NCI-H524 treated with DMSO at 0.1 percent for 48 hours (cell line): ENCODE results near the gene TMIGD2.
"Not testable (repeated sequence)": the region's sequence is repeated elsewhere in the genome, so short reads cannot be mapped to it uniquely, and the experiment has no call there.

ENCODE experiments used
- DNase-seq: peaks from one replicate; lab custom pipeline; 2025; lab: John Stamatoyannopoulos, UW

The TMIGD2 gene

GRCh38 chr19:4267101-4267900 is 34.9 kb downstream of the TMIGD2 start:
- peak; percentile 30 for DNase-seq

GRCh38 chr19:4266253-4267000 is 35.8 kb downstream of the TMIGD2 start:
- no peak for DNase-seq

- no peak for DNase-seq
These were observed 37.4 kb downstream of the TMIGD2 start for GRCh38 chr19:4264812-4265211.

- DNase-seq: no peak
These were observed 41.5 kb downstream of the TMIGD2 start for GRCh38 chr19:4260613-4261191.

- DNase-seq: no peak
These were observed 44.0 kb downstream of the TMIGD2 start for GRCh38 chr19:4258181-4258580.

GRCh38 chr19:4257025-4257424 is 45.2 kb downstream of the TMIGD2 start:
- DNase-seq: no peak

GRCh38 chr19:4256563-4256962 is 45.6 kb downstream of the TMIGD2 start:
- no peak for DNase-seq

GRCh38 chr19:4246767-4247593 is 55.2 kb downstream of the TMIGD2 start, which contains the start of gene YJU2:
Gene YJU2, plus strand, starts transcription at chr19:4247080. Its CDS starts 67 bp downstream, at chr19:4247147.
- DNase-seq: peak; percentile 98

- DNase-seq: not testable (repeated sequence)
These were observed 56.3 kb downstream of the TMIGD2 start for GRCh38 chr19:4245938-4246337.
